Measurements from ENCODE around the gene CCL14.

DNA sequence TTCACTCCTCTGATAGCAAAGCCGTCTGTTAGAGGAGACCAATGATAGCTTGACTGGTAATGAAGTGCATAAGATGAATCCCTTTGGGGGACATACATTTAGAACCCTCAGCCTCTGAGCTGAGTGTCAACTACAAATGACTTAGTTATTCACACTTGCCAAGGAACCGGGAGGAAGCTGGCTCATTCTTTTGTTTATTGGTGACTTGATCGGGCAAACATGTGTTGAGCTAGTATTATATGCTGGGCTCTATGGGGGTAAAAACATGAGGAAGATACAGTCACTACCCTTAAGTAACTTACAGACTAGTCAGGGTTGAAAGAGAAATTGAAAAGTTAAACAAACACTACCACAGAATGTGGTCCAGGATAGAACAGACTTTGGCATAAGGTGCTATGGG is 8.2 kb downstream of the CCL14 start:
- TF ChIP-seq POLR2A (IDR thresholded peaks at IDR 0.05): no peak
- TF ChIP-seq, protein P1, sequence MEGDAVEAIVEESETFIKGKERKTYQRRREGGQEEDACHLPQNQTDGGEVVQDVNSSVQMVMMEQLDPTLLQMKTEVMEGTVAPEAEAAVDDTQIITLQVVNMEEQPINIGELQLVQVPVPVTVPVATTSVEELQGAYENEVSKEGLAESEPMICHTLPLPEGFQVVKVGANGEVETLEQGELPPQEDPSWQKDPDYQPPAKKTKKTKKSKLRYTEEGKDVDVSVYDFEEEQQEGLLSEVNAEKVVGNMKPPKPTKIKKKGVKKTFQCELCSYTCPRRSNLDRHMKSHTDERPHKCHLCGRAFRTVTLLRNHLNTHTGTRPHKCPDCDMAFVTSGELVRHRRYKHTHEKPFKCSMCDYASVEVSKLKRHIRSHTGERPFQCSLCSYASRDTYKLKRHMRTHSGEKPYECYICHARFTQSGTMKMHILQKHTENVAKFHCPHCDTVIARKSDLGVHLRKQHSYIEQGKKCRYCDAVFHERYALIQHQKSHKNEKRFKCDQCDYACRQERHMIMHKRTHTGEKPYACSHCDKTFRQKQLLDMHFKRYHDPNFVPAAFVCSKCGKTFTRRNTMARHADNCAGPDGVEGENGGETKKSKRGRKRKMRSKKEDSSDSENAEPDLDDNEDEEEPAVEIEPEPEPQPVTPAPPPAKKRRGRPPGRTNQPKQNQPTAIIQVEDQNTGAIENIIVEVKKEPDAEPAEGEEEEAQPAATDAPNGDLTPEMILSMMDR (IDR thresholded peaks at IDR 0.05): no peak

Data from upper lobe of left lung (tissue), 4 donors.